Esophagus squamous epithelium (tissue), 5 donors: ENCODE data around the gene CLTA. TPM values are rescaled to one million over a fixed set of nuclear protein-coding genes. Genes with fewer than 3 reads are reported as not detected.
A peak's percentile ranks its signal among the peaks of the same experiment; 100 is the strongest.

ENCODE experiments used
- DNase-seq: peaks from one replicate; lab custom pipeline; 2025; lab: John Stamatoyannopoulos, UW
- H3K27ac ChIP-seq, 4 donors: fragments of 200-600 bp; sonication (generic); one replicate each; pipeline ENCODE4 v1.5.1; 2016 to 2019; ENCODE audit warnings: mild to moderate bottlenecking in 1 of 4
- H3K27me3 ChIP-seq, 4 donors: fragments of 200-600 bp; sonication (generic); 1 replicate in 3 of 4; 2 replicates in 1 of 4; pipeline versions ENCODE4 v1.5.1 to v1.6.0; 2017 to 2021; ENCODE audit warnings: antibody characterized with exemption in 1 of 4
- H3K36me3 ChIP-seq, 3 donors: fragments of 200-600 bp; sonication (generic); one replicate each; pipeline ENCODE4 v1.5.1; 2016 to 2019
- H3K4me1 ChIP-seq, 3 donors: fragments of 200-600 bp; sonication (generic); one replicate each; pipeline ENCODE4 v1.5.1; 2017 to 2019
- H3K4me3 ChIP-seq, 4 donors: fragments of 200-600 bp; sonication (generic); 1 replicate in 3 of 4; 2 replicates in 1 of 4; pipeline ENCODE4 v1.5.1; 2016 to 2019; ENCODE audit warnings: mild to moderate bottlenecking in 2 of 4, moderate library complexity in 1 of 4
- H3K9me3 ChIP-seq, 3 donors: fragments of 200-600 bp; sonication (generic); one replicate each; pipeline ENCODE4 v1.5.1; 2016 to 2019
- CTCF ChIP-seq, 6 experiments: fragments of 450-650 bp in 4 of 6; fragments of 200-600 bp in 2 of 6; sonication (generic) in 2 of 6; IDR thresholded peaks; one replicate each; pipeline ENCODE4 v1.5.1; 2016 to 2019; ENCODE audit warnings: antibody characterized with exemption in 6 of 6, mild to moderate bottlenecking in 4 of 6, moderate library complexity in 4 of 6
- POLR2A ChIP-seq, 4 donors: fragments of 450-650 bp; IDR thresholded peaks; one replicate each; pipeline ENCODE4 v1.6.1; 2017; ENCODE audit warnings: antibody characterized with exemption in 4 of 4, mild to moderate bottlenecking in 4 of 4, moderate library complexity in 3 of 4
- WGBS, 2 donors: methylation state at CpG; one replicate each; pipeline ENCODE4 v1.1.5; 2018; 5-methylcytosine and 5-hydroxymethylcytosine counted together
- intact Hi-C: fragments of 100-400 bp; cut with DNase I; formaldehyde crosslinking; loops from one replicate; pipeline ENCODE4 v1.15.0; 2022
- total RNA-seq, 4 donors: library from RNA; depleted of rRNA; stranded (reverse); fragments of >200 nt; gene quantifications; one replicate each; pipeline ENCODE4 v1.1.0, GENCODE V29; 2016
- donor health status: DM: yes; HTN: yes; CAD: no.

Gene CLTA
- total RNA-seq, 4 donors from 2014 or later = 165 to 215 (median 167) TPM

DNA sequence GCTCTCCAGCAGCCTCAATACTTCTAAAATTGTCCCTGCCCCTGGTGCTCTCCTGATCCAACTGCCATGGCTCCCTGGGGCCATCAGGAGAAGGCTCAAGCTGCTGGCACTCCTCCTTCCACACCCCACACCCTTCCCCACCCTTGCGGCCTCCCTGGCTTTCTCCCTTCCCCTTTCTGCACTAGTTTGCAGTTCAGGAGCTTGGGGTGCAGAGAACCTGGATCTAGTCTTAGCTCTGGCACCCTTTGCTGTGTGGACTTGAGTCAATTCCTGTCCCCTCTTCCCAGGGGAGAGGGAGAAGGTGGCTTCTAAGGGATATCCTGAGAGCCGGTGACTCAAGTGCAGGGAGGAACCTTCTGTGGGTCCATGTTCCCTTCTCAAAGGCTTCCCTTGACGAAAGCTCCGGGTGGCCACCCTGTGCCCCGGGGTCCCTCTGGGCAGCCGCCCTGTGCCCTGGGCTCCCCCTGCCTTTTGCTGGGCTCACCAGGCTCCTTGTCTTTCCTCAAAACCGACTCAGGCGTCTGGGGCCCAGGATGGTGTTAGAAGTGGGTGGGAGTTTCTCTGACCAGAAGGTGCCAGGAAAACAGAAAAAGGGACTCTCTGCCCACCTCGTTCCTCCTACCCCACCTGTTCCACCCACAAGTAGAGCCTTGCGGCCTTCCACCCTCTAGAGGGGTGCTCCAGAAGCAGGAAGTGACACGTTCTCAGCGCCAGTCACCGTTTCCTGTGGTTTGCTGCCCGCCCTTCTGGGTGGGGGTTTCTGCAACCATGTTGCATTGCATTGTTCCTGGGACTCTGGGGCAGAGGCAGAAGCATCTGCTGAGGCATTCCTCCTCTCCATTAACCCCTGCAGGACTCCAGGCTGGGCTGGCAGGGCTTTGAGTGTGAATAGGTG lies 39.2 kb upstream of the CLTA start:
- intact Hi-C loops = no loop called here
- TF ChIP-seq POLR2A (IDR thresholded peaks at IDR 0.05) (no peak), CTCF (IDR thresholded peaks at IDR 0.05) (no peak)
- H3K36me3 ChIP-seq = peaks cover 0 to 3% (median 0%) of the 10 kb centered on the region in 3 donors
- H3K4me3 ChIP-seq = no peak overlapping the region
- no peaks in the 10 kb centered on the region for H3K27me3 ChIP-seq
- 46 to 61% methylated on average over 7 to 9 of the region's 14 CpGs for WGBS, 2 donors
- H3K27ac ChIP-seq = peak overlapping the region; percentile 69 to 88 (median 76)
- peaks cover 29 to 81% (median 46%) of the 10 kb centered on the region in 3 donors for H3K4me1 ChIP-seq
- no peak for DNase-seq
- H3K9me3 ChIP-seq = no peaks in the 10 kb centered on the region

DNA sequence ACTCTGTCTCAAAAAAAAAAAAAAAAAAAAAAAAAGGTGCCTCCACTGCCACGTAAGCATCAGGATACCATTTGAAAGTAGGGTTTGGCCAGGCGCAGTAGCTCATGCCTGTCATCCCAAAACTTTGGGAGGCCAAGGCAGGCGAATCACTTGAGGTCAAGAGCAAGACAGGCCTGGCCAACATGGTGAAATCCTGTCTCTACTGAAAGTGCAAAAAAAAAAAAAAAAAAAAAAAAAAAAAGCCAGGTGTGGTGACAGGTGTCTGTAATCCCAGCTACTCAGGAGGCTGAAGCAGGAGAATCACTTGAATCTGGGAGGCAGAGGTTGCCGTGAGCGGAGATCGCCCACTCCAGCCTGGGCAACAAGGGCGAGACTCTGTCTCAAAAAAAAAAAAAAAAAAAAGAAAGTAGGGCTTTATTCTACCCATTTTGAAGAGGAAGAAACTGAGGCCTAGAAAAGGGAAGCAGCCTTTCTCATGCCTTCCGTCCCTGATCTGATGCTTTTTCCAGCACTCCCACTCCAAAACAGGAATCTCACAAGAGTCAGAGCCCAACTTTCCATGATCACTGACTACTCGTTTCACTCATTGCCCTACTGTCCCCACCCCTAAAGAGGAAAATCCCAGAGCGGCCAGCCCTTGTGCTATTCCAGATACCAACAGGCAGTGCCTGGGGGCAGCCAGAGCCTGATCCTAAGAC lies 37.8 kb upstream of the CLTA start:
- DNase-seq = no peak
- 82 to 90% methylated on average over 9 to 10 of the region's 10 CpGs for WGBS, 2 donors
- TF ChIP-seq CTCF (IDR thresholded peaks at IDR 0.05) (no peak), POLR2A (IDR thresholded peaks at IDR 0.05) (no peak)
- peaks cover 29 to 70% (median 40%) of the 10 kb centered on the region in 3 donors for H3K4me1 ChIP-seq
- H3K27ac ChIP-seq = peak overlapping the region in 3 of 4 donors; percentile 71 to 77 (median 73)
- H3K36me3 ChIP-seq = peaks cover 0 to 5% (median 0%) of the 10 kb centered on the region in 3 donors
- no peaks in the 10 kb centered on the region for H3K27me3 ChIP-seq
- intact Hi-C loops = no loop called here
- H3K4me3 ChIP-seq = no peak overlapping the region
- H3K9me3 ChIP-seq = no peaks in the 10 kb centered on the region

- Histone ChIP-seq H3K27ac (peak overlapping the region in 3 of 4 donors; percentile 71 to 77 (median 73)), H3K36me3 (peaks cover 0 to 5% (median 0%) of the 10 kb centered on the region in 3 donors), H3K9me3 (no peaks in the 10 kb centered on the region), H3K4me3 (no peak overlapping the region), H3K27me3 (no peaks in the 10 kb centered on the region), H3K4me1 (peaks cover 26 to 70% (median 31%) of the 10 kb centered on the region in 3 donors)
- WGBS, 2 donors = 66 to 74% methylated on average over 8 to 9 of the region's 9 CpGs
- DNase-seq = no peak
- intact Hi-C loops = no loop called here
- TF ChIP-seq POLR2A (IDR thresholded peaks at IDR 0.05) (no peak), CTCF (IDR thresholded peaks at IDR 0.05) (no peak)
These were observed 37.0 kb upstream of the CLTA start for GRCh38 chr9:36153746-36154145.

- H3K4me3 ChIP-seq = no peak overlapping the region
- 40 to 49% methylated on average over 10 to 11 of the region's 11 CpGs for WGBS, 2 donors
- H3K27me3 ChIP-seq = no peaks in the 10 kb centered on the region
- TF ChIP-seq CTCF (IDR thresholded peaks at IDR 0.05) (no peak), POLR2A (IDR thresholded peaks at IDR 0.05) (peak in 1 of 4 donors; percentile 5)
- intact Hi-C loops = no loop called here
- peak overlapping the region; percentile 56 to 77 (median 72) for H3K27ac ChIP-seq
- no peaks in the 10 kb centered on the region for H3K9me3 ChIP-seq
- no peak for DNase-seq
- peaks cover 21 to 70% (median 28%) of the 10 kb centered on the region in 3 donors for H3K4me1 ChIP-seq
- H3K36me3 ChIP-seq = peaks cover 0 to 5% (median 0%) of the 10 kb centered on the region in 3 donors
These were observed 36.3 kb upstream of the CLTA start for GRCh38 chr9:36154331-36154952.
